Activated naive CD4-positive, alpha-beta T cell treated with anti-CD3 and anti-CD28 coated beads, Interleukin-2, amount 10 ng/mL, durations not matched to agents 7 days and 5 days (primary cell): ENCODE results near the gene MYO5B.

Experiments used
- CTCF ChIA-PET: fragments of 350-600 bp; sonication (Branson Sonifier 250); formaldehyde crosslinking; loops from one replicate; lab custom pipeline; 2021; ENCODE audit warnings: antibody characterized with exemption; lab: Charles Lee
- DNase-seq: peaks from one replicate; pipeline ENCODE4 v3.0.0-alpha.2; 2020
- H3K27ac Mint-ChIP-seq: one replicate; pipeline ENCODE4 v1.8.0; 2021; ENCODE audit warnings: mild to moderate bottlenecking, moderate library complexity, mixed read lengths
- H3K27me3 Mint-ChIP-seq: one replicate; pipeline ENCODE4 v1.8.0; 2021; ENCODE audit warnings: mild to moderate bottlenecking, mixed read lengths
- H3K36me3 Mint-ChIP-seq: one replicate; pipeline ENCODE4 v1.8.0; 2021; ENCODE audit warnings: mixed read lengths
- H3K4me1 Mint-ChIP-seq: one replicate; pipeline ENCODE4 v1.8.0; 2021; ENCODE audit warnings: mixed read lengths
- H3K4me3 Mint-ChIP-seq: one replicate; pipeline ENCODE4 v1.8.0; 2021; ENCODE audit warnings: mild to moderate bottlenecking, moderate library complexity, mixed read lengths
- H3K9me3 Mint-ChIP-seq: one replicate; pipeline ENCODE4 v1.8.0; 2021; ENCODE audit warnings: mixed read lengths

MYO5B gene

GRCh38 chr18:50152900-50153299 is 42.0 kb downstream of the MYO5B start:
- Mint-ChIP-seq H3K4me1 (no peaks in the 10 kb centered on the region), H3K27ac (no peak overlapping the region), H3K36me3 (no peaks in the 10 kb centered on the region), H3K27me3 (peaks cover 5% of the 10 kb centered on the region), H3K9me3 (no peaks in the 10 kb centered on the region), H3K4me3 (no peak overlapping the region)
- no peak for DNase-seq
- CTCF ChIA-PET = no interaction called here

- CTCF ChIA-PET = no interaction called here
- Mint-ChIP-seq H3K36me3 (no peaks in the 10 kb centered on the region), H3K4me3 (no peak overlapping the region), H3K4me1 (no peaks in the 10 kb centered on the region), H3K27me3 (peaks cover 14% of the 10 kb centered on the region), H3K9me3 (no peaks in the 10 kb centered on the region), H3K27ac (no peak overlapping the region)
- no peak for DNase-seq
Observed at GRCh38 chr18:50151926-50152325, 43.0 kb downstream of the MYO5B start.

- peaks cover 21% of the 10 kb centered on the region for H3K27me3 Mint-ChIP-seq
- H3K9me3 Mint-ChIP-seq = no peaks in the 10 kb centered on the region
- H3K4me1 Mint-ChIP-seq = no peaks in the 10 kb centered on the region
- H3K4me3 Mint-ChIP-seq = no peak overlapping the region
- no peak for DNase-seq
- no peak overlapping the region for H3K27ac Mint-ChIP-seq
- CTCF ChIA-PET = no interaction called here
- H3K36me3 Mint-ChIP-seq = no peaks in the 10 kb centered on the region
Observed at GRCh38 chr18:50144540-50144939, 50.4 kb downstream of the MYO5B start.

GRCh38 chr18:50143886-50144285 is 51.1 kb downstream of the MYO5B start:
- Mint-ChIP-seq H3K4me3 (no peak overlapping the region), H3K36me3 (no peaks in the 10 kb centered on the region), H3K4me1 (no peaks in the 10 kb centered on the region), H3K27ac (no peak overlapping the region), H3K9me3 (no peaks in the 10 kb centered on the region), H3K27me3 (peaks cover 21% of the 10 kb centered on the region)
- no peak for DNase-seq
- CTCF ChIA-PET = no interaction called here

GRCh38 chr18:50143294-50143693 is 51.7 kb downstream of the MYO5B start:
- Mint-ChIP-seq H3K27ac (no peak overlapping the region), H3K4me1 (no peaks in the 10 kb centered on the region), H3K27me3 (peaks cover 21% of the 10 kb centered on the region), H3K36me3 (no peaks in the 10 kb centered on the region), H3K4me3 (no peak overlapping the region), H3K9me3 (no peaks in the 10 kb centered on the region)
- CTCF ChIA-PET = no interaction called here
- no peak for DNase-seq

GRCh38 chr18:50142441-50143120 is 52.4 kb downstream of the MYO5B start:
- H3K27me3 Mint-ChIP-seq = peaks cover 18% of the 10 kb centered on the region
- no peaks in the 10 kb centered on the region for H3K36me3 Mint-ChIP-seq
- H3K4me3 Mint-ChIP-seq = no peak overlapping the region
- no peak for DNase-seq
- H3K4me1 Mint-ChIP-seq = no peaks in the 10 kb centered on the region
- CTCF ChIA-PET = no interaction called here
- H3K27ac Mint-ChIP-seq = no peak overlapping the region
- no peaks in the 10 kb centered on the region for H3K9me3 Mint-ChIP-seq

- Mint-ChIP-seq H3K27ac (no peak overlapping the region), H3K4me3 (no peak overlapping the region), H3K4me1 (no peaks in the 10 kb centered on the region), H3K9me3 (no peaks in the 10 kb centered on the region), H3K36me3 (no peaks in the 10 kb centered on the region), H3K27me3 (peaks cover 9% of the 10 kb centered on the region)
- no peak for DNase-seq
- CTCF ChIA-PET = no interaction called here
Observed at GRCh38 chr18:50138181-50139064, 56.5 kb downstream of the MYO5B start.

GRCh38 chr18:50135903-50136302 is 59.0 kb downstream of the MYO5B start:
- Mint-ChIP-seq H3K9me3 (no peaks in the 10 kb centered on the region), H3K4me3 (no peak overlapping the region), H3K27ac (no peak overlapping the region), H3K27me3 (peaks cover 12% of the 10 kb centered on the region), H3K4me1 (no peaks in the 10 kb centered on the region), H3K36me3 (no peaks in the 10 kb centered on the region)
- CTCF ChIA-PET = no interaction called here
- no peak for DNase-seq

- DNase-seq = no peak
- Mint-ChIP-seq H3K4me1 (no peaks in the 10 kb centered on the region), H3K27me3 (peaks cover 22% of the 10 kb centered on the region), H3K36me3 (no peaks in the 10 kb centered on the region), H3K9me3 (no peaks in the 10 kb centered on the region), H3K4me3 (no peak overlapping the region), H3K27ac (no peak overlapping the region)
- CTCF ChIA-PET = interaction anchor here (0.6 kb wide), 1 partner anchor 296 kb away, joined by 4 read pairs; no protein-coding TSS in a partner anchor
Observed at GRCh38 chr18:50133526-50133925, 61.4 kb downstream of the MYO5B start.

- H3K27me3 Mint-ChIP-seq = peaks cover 30% of the 10 kb centered on the region
- CTCF ChIA-PET = interaction anchor here (0.6 kb wide), 1 partner anchor 39 kb away, joined by 3 read pairs; no protein-coding TSS in a partner anchor
- no peak overlapping the region for H3K27ac Mint-ChIP-seq
- H3K9me3 Mint-ChIP-seq = no peaks in the 10 kb centered on the region
- H3K4me3 Mint-ChIP-seq = no peak overlapping the region
- DNase-seq = no peak
- H3K36me3 Mint-ChIP-seq = no peaks in the 10 kb centered on the region
- no peaks in the 10 kb centered on the region for H3K4me1 Mint-ChIP-seq
Observed at GRCh38 chr18:50131591-50131990, 63.4 kb downstream of the MYO5B start.

- CTCF ChIA-PET = no interaction called here
- Mint-ChIP-seq H3K27ac (no peak overlapping the region), H3K9me3 (no peaks in the 10 kb centered on the region), H3K27me3 (peaks cover 34% of the 10 kb centered on the region), H3K36me3 (no peaks in the 10 kb centered on the region), H3K4me1 (no peaks in the 10 kb centered on the region), H3K4me3 (no peak overlapping the region)
- no peak for DNase-seq
Observed at GRCh38 chr18:50128506-50129271, 66.3 kb downstream of the MYO5B start.

GRCh38 chr18:50127516-50128210 is 67.3 kb downstream of the MYO5B start:
- H3K27ac Mint-ChIP-seq = no peak overlapping the region
- no peak for DNase-seq
- no peaks in the 10 kb centered on the region for H3K36me3 Mint-ChIP-seq
- H3K4me1 Mint-ChIP-seq = no peaks in the 10 kb centered on the region
- CTCF ChIA-PET = no interaction called here
- H3K9me3 Mint-ChIP-seq = no peaks in the 10 kb centered on the region
- H3K4me3 Mint-ChIP-seq = no peak overlapping the region
- H3K27me3 Mint-ChIP-seq = peaks cover 28% of the 10 kb centered on the region

GRCh38 chr18:50126471-50126870 is 68.5 kb downstream of the MYO5B start:
- H3K4me1 Mint-ChIP-seq = no peaks in the 10 kb centered on the region
- DNase-seq = no peak
- H3K4me3 Mint-ChIP-seq = no peak overlapping the region
- H3K9me3 Mint-ChIP-seq = no peaks in the 10 kb centered on the region
- peaks cover 28% of the 10 kb centered on the region for H3K27me3 Mint-ChIP-seq
- H3K36me3 Mint-ChIP-seq = no peaks in the 10 kb centered on the region
- no peak overlapping the region for H3K27ac Mint-ChIP-seq
- CTCF ChIA-PET = no interaction called here

GRCh38 chr18:50125456-50125855 is 69.5 kb downstream of the MYO5B start:
- H3K27me3 Mint-ChIP-seq = peaks cover 31% of the 10 kb centered on the region
- CTCF ChIA-PET = no interaction called here
- no peaks in the 10 kb centered on the region for H3K4me1 Mint-ChIP-seq
- no peak for DNase-seq
- no peaks in the 10 kb centered on the region for H3K36me3 Mint-ChIP-seq
- no peaks in the 10 kb centered on the region for H3K9me3 Mint-ChIP-seq
- no peak overlapping the region for H3K27ac Mint-ChIP-seq
- H3K4me3 Mint-ChIP-seq = no peak overlapping the region
